HepG2 (cell line): ENCODE results near the gene NR2F6. TPM values are rescaled to one million over a fixed set of nuclear protein-coding genes. Genes with fewer than 3 reads are reported as not detected.

Experiments used
- ATAC-seq: fragments of 200-7000 bp; cut with Tn5 transposase; 3 replicates; pipeline ENCODE4 v1.9.1; 2020; ENCODE audit warnings: mild to moderate bottlenecking, moderate library complexity
- BruUV-seq: library from RNA; stranded (reverse); fragments of 400-500 nt; replicated peaks from 2 replicates; lab custom pipeline; 2021; lab: Mats Ljungman, UMichigan
- CTCF ChIA-PET: fragments of 300-600 bp; formaldehyde crosslinking; extraction: SDS; loops from one replicate; lab custom pipeline; 2021; ENCODE audit warnings: low total read pairs, inconsistent platforms, low intra/inter-chr PET ratio; lab: Yijun Ruan, JAX
- POLR2A ChIA-PET: fragments of 350-600 bp; sonication (Branson Sonifier 250); formaldehyde crosslinking; loops from one replicate; lab custom pipeline; 2020; ENCODE audit warnings: antibody characterized with exemption, inconsistent platforms; lab: Yijun Ruan, JAX
- DNase-seq: peaks from one replicate; pipeline ENCODE4 v3.0.0-alpha.2; 2015; ENCODE audit warnings: low spot score
- FAIRE-seq: peaks from 3 replicates; lab custom pipeline; 2011; peaks lifted over from hg19 to GRCh38; lab: Jason Lieb, UNC
- H2AFZ ChIP-seq: one replicate; pipeline ENCODE4 v1.6.1; 2011; ENCODE audit warnings: low read length, inconsistent platforms
- H3K27ac ChIP-seq: fragments of 300-600 bp; 3 replicates; pipeline ENCODE4 v1.8.0; 2011; ENCODE audit warnings: mixed run types, mild to moderate bottlenecking, mixed read lengths, low read length, inconsistent platforms; ENCODE audit not compliant: insufficient read depth; ENCODE audit errors: extremely low read length
- H3K27me3 ChIP-seq, 2 experiments: fragments of 200-600 bp in 1 of 2; 2 replicates in 1 of 2; 3 replicates in 1 of 2; pipeline versions ENCODE4 v1.6.0 to v1.8.0; 2011; ENCODE audit warnings: low read length in 2 of 2, mild to moderate bottlenecking in 2 of 2, moderate library complexity in 2 of 2, inconsistent platforms in 1 of 2; ENCODE audit not compliant: insufficient read depth in 2 of 2, control insufficient read depth in 1 of 2
- H3K36me3 ChIP-seq, 2 experiments: fragments of 200-600 bp in 1 of 2; replicated peaks in 1 of 2; 2 replicates in 1 of 2; 3 replicates in 1 of 2; pipeline versions ENCODE4 v1.5.1 to v1.8.0; 2011; ENCODE audit warnings: low read length in 2 of 2, inconsistent platforms in 1 of 2; ENCODE audit not compliant: insufficient read depth in 2 of 2, control insufficient read depth in 1 of 2
- H3K4me1 ChIP-seq: 2 replicates; pipeline ENCODE4 v1.5.1; 2012; ENCODE audit warnings: low read length, inconsistent platforms; ENCODE audit not compliant: insufficient read depth
- H3K4me2 ChIP-seq: 2 replicates; pipeline ENCODE4 v1.6.0; 2011; ENCODE audit warnings: low read depth, low read length, inconsistent platforms
- H3K4me3 ChIP-seq, 3 experiments: fragments of 200-600 bp in 1 of 3; sonication (generic), shearing (Covaris generic) in 1 of 3; replicated peaks in 1 of 3; 2 replicates each; pipeline ENCODE4 v1.5.1; 2011 to 2016; ENCODE audit warnings: low read length in 3 of 3, inconsistent platforms in 2 of 3, low read depth in 2 of 3, mild to moderate bottlenecking in 2 of 3, control low read depth in 1 of 3, mixed read lengths in 1 of 3; ENCODE audit not compliant: insufficient read depth in 1 of 3
- H3K79me2 ChIP-seq: one replicate; pipeline ENCODE4 v1.6.1; 2011; ENCODE audit warnings: low read length, inconsistent platforms; ENCODE audit not compliant: insufficient read depth
- H3K9ac ChIP-seq: 2 replicates; pipeline ENCODE4 v1.6.0; 2011; ENCODE audit warnings: mild to moderate bottlenecking, low read depth, low read length, inconsistent platforms; ENCODE audit not compliant: insufficient read depth
- H3K9me3 ChIP-seq: 2 replicates; pipeline ENCODE4 v1.5.1; 2012; ENCODE audit warnings: mild to moderate bottlenecking, low read length
- H4K20me1 ChIP-seq: 2 replicates; pipeline ENCODE4 v1.6.0; 2011; ENCODE audit warnings: inconsistent platforms, mild to moderate bottlenecking, low read length, moderate library complexity; ENCODE audit not compliant: insufficient read depth
- AGO2 ChIP-seq: fragments of 200-400 bp; formaldehyde crosslinking; optimal IDR thresholded peaks from 2 replicates; pipeline ENCODE3; 2017; ENCODE audit warnings: mild to moderate bottlenecking, low read depth, low read length, moderate library complexity
- ATF3 ChIP-seq: sonication (generic); formaldehyde crosslinking; IDR thresholded peaks from 2 replicates; pipeline ENCODE4 v1.4.0; 2020; ENCODE audit warnings: missing genetic modification reagents
- SP1 ChIP-seq, 2 experiments: fragments of 450-650 bp in 1 of 2; sonication (generic) in 1 of 2; formaldehyde crosslinking in 1 of 2; IDR thresholded peaks; 2 replicates each; pipeline versions ENCODE4 v1.4.0 to v1.6.1; 2016 to 2020; ENCODE audit warnings: missing genetic modification reagents in 1 of 2
- ZBTB43 ChIP-seq: sonication (generic); formaldehyde crosslinking; conservative IDR thresholded peaks from 2 replicates; pipeline ENCODE4 v1.4.0; 2020; ENCODE audit warnings: missing genetic modification reagents
- ZC3H13 ChIP-seq: sonication (generic); formaldehyde crosslinking; IDR thresholded peaks from 2 replicates; pipeline ENCODE4 v1.8.1; 2023; ENCODE audit warnings: mild to moderate bottlenecking, missing genetic modification reagents, moderate library complexity
- ZNF143 ChIP-seq: sonication (generic); formaldehyde crosslinking; IDR thresholded peaks from 2 replicates; pipeline ENCODE4 v1.4.0; 2020; ENCODE audit warnings: missing genetic modification reagents
- ZNF747 ChIP-seq: sonication (generic); formaldehyde crosslinking; IDR thresholded peaks from 2 replicates; pipeline ENCODE4 v1.8.1; 2023; ENCODE audit warnings: missing genetic modification reagents, mild to moderate bottlenecking, borderline replicate concordance
- WGBS: methylation state at CpG from one replicate; pipeline ENCODE4 v1.1.6; 2017; ENCODE audit warnings: low lambda C conversion rate; 5-methylcytosine and 5-hydroxymethylcytosine counted together
- in situ Hi-C: cut with HindIII; loops from 2 replicates; pipeline ENCODE4 v1.10.0; 2017; ENCODE audit warnings: low pct_unique_long_range_greater_than_20kb; ENCODE audit not compliant: extremely low pct_ligation_motif_present
- intact Hi-C: fragments of 100-400 bp; cut with micrococcal nuclease; formaldehyde crosslinking; loops from one replicate; pipeline ENCODE4 v1.10.0; 2022; ENCODE audit not compliant: unreplicated experiment
- polyA plus RNA-seq, 8 experiments: library from polyadenylated mRNA; depleted of rRNA in 3 of 8; stranded (reverse) in 7 of 8; unstranded in 1 of 8; fragments of >200 nt; fragmentation: Illumina TruSeq in 4 of 8; extraction: Trizol in 4 of 8; gene quantifications; 2 replicates each; pipeline versions ENCODE4 v1.2.1 to v1.2.3, GENCODE V29; 2011 to 2016; ENCODE audit warnings: low read depth in 4 of 8, missing spikeins in 1 of 8, mixed read lengths in 1 of 8; ENCODE audit not compliant: insufficient read depth in 1 of 8
- total RNA-seq, 5 experiments: library from RNA; depleted of rRNA; stranded (reverse); fragments of >200 nt; fragmentation: Illumina TruSeq; extraction: Trizol; gene quantifications; 2 replicates each; pipeline ENCODE4 v1.2.3, GENCODE V29; 2016; ENCODE audit warnings: low read depth in 1 of 5

NR2F6 gene
- total and polyA plus RNA-seq, 2 of the 13 experiments (the other 11 are each of a cell fraction or from before 2014, with no cell fraction given) = 30.9 to 72.4 TPM

DNA sequence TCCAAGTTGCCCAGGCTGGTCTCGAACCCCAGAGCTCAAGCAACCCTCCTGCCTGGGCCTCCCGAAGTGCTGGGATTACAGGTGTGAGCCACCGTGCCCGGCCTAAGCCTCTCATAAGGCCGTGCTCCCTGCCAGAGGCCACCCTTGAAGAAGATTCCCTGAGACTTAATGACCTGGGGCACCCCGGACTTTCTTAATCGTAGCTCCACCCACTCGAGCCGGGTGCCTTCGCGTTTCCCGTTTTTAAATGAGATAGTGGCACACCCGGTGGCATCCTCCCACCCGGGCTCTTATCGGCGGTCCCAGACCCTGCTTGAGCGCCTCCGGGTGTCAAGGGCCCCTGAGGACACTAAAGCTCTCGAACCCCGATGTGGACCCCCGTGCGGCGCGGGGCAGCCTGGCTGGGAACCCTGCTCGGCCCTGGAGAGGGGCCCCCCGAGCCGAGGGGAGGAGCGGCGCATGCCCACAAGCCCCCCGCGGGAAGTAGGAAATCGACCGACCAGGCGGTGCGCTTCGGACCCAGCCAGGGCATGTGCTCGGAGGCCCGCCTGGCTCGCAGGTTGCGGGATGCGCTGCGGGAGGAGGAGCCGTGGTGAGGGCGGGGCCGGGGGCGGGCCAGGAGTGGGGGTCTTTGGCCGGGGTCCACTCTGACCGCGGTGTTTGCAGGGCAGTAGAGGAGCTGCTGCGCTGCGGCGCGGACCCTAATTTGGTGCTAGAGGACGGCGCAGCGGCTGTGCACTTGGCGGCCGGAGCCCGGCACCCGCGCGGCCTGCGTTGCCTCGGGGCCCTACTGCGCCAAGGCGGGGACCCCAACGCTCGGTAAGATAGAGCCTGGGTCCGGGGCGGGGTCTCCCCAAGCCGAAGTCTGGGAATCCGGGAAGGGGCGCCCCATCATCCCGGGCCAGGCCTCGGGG is 35.9 kb upstream of the NR2F6 start, which contains the start of gene ANKLE1:
ANKLE1 (plus strand) TSS at position 511 of the 914 bp plus-strand sequence; CDS start at position 531, 20 bp downstream.
- 0 out of 2 replicates have a peak, but pooled peaks cover 6% of the 10 kb centered on the region for H3K4me1 ChIP-seq
- 84% methylated on average over 26 of the region's 75 CpGs for WGBS
- no peak for TF ChIP-seq ZNF143 (CRISPR knock-in tag)
- no peak for TF ChIP-seq ZBTB43 (CRISPR knock-in tag)
- no peak for TF ChIP-seq ZC3H13 (CRISPR knock-in tag)
- no peak for TF ChIP-seq ZNF747 (CRISPR knock-in tag)
- no peak for TF ChIP-seq ATF3 (CRISPR knock-in tag)
- peak; percentile 58 for TF ChIP-seq AGO2
- no peak for TF ChIP-seq SP1 (IDR thresholded peaks at IDR 0.05)
- no peak for TF ChIP-seq SP1 (CRISPR knock-in tag; IDR thresholded peaks at IDR 0.05)
- no peak within 1 kb of the TSS for H2AFZ ChIP-seq
- peak within 1 kb of the TSS; percentile 44 for H3K4me2 ChIP-seq
- no peak within 1 kb of the TSS for H3K27ac ChIP-seq
- ChIA-PET POLR2A (interaction anchor here (0.6 to 1.2 kb wide), 6 partner anchors 15 to 55 kb away, joined by 3 to 5 read pairs (median 4); partner anchors contain the start of genes BABAM1, DDA1, MRPL34 and OCEL1), CTCF (interaction anchor here (1.1 to 2.3 kb wide), 3 partner anchors 21 to 215 kb away, joined by 5 to 17 read pairs (median 16); no protein-coding TSS in a partner anchor)
- no peak for ATAC-seq
- BruUV-seq = no TSS peak
- H3K4me3 ChIP-seq = peak within 1 kb of the TSS in 1 of 3 experiments; percentile 57; a peak in 2 of 6 replicates
- peaks cover 6 to 14% of the 10 kb centered on the region in 2 experiments; a peak in 4 of 5 replicates for H3K36me3 ChIP-seq
- H3K79me2 ChIP-seq = no peaks in the 10 kb centered on the region
- intact Hi-C loops = loop anchor here (1.0 to 5.0 kb wide), 2 partner anchors 76 to 214 kb away; no protein-coding TSS in a partner anchor
- no peak for DNase-seq
- FAIRE-seq = no peak
- no peaks in the 10 kb centered on the region for H3K27me3 ChIP-seq
- H4K20me1 ChIP-seq = no peaks in the 10 kb centered on the region
- in situ Hi-C loops = loop anchor here (5.0 kb wide), 2 partner anchors 79 to 214 kb away; no protein-coding TSS in a partner anchor
- H3K9ac ChIP-seq = peak within 1 kb of the TSS; percentile 23
- no peaks in the 10 kb centered on the region for H3K9me3 ChIP-seq
